ENCODE results near the gene MRPL32. TPM values are rescaled to one million over a fixed set of nuclear protein-coding genes. Genes with fewer than 3 reads are reported as not detected.
"Not testable (repeated sequence)": the region's sequence is repeated elsewhere in the genome, so short reads cannot be mapped to it uniquely, and the experiment has no call there.

Gene MRPL32
- total RNA-seq: 66.8 TPM
- long read RNA-seq, transcript MRPL32-201 (3 exons, 1,035 nt): major isoform, 21 of 22 reads
- long read RNA-seq, partial matches to known transcripts: 1 of 22 reads
- long read RNA-seq, other reads (novel, unspliced or antisense): 0 of 22 reads

GRCh38 chr7:42931834-42932651 lies at the start of gene MRPL32, which contains the start of gene PSMA2:
Gene MRPL32 (plus strand): TSS chr7:42932376. CDS start chr7:42932387, 11 bp downstream.
Gene PSMA2 (minus strand): TSS chr7:42932174. CDS start chr7:42932158, 16 bp downstream.
- intact Hi-C loops (cut with DNase I): loop anchor here (2.0 kb wide), 1 partner anchor 19 kb away; the partner anchor contains the start of gene C7orf25
- DNase-seq (ENCODE audit: missing footprints): peak; percentile 98
- peak; percentile 100 for ATAC-seq

- ATAC-seq: peak; percentile 27
- DNase-seq (ENCODE audit: missing footprints): no peak
These were observed 48.2 kb upstream of the MRPL32 start for GRCh38 chr7:42883950-42884349.

GRCh38 chr7:42885183-42885582 lies 47.0 kb upstream of the MRPL32 start:
- intact Hi-C loops (cut with DNase I); DNase-seq (ENCODE audit: missing footprints); ATAC-seq: not testable (repeated sequence)

More at GRCh38 chr7:42883950-42884349, 48.2 kb upstream of the MRPL32 start:
- intact Hi-C loops (cut with DNase I): no loop called here

GRCh38 chr7:42886129-42886528 lies 46.0 kb upstream of the MRPL32 start:
- DNase-seq (ENCODE audit: missing footprints): no peak
- intact Hi-C loops (cut with DNase I): no loop called here
- ATAC-seq: no peak

- no peak for ATAC-seq
- no peak for DNase-seq (ENCODE audit: missing footprints)
- intact Hi-C loops (cut with DNase I): no loop called here
These were observed 45.2 kb upstream of the MRPL32 start for GRCh38 chr7:42886893-42887505.

- ATAC-seq (no peak), DNase-seq (ENCODE audit: missing footprints) (no peak)
- intact Hi-C loops (cut with DNase I): no loop called here
These were observed 38.6 kb upstream of the MRPL32 start for GRCh38 chr7:42893346-42894240.

GRCh38 chr7:42900842-42901241 lies 31.3 kb upstream of the MRPL32 start:
- intact Hi-C loops (cut with DNase I): no loop called here
- ATAC-seq (no peak), DNase-seq (ENCODE audit: missing footprints) (no peak)

- DNase-seq (ENCODE audit: missing footprints) (no peak), ATAC-seq (no peak)
- intact Hi-C loops (cut with DNase I): no loop called here
These were observed 29.8 kb upstream of the MRPL32 start for GRCh38 chr7:42902331-42902730.

GRCh38 chr7:42906181-42906580 lies 26.0 kb upstream of the MRPL32 start:
- DNase-seq (ENCODE audit: missing footprints) (no peak), ATAC-seq (no peak)
- intact Hi-C loops (cut with DNase I): no loop called here

- intact Hi-C loops (cut with DNase I): no loop called here
- DNase-seq (ENCODE audit: missing footprints): no peak
- no peak for ATAC-seq
These were observed 24.9 kb upstream of the MRPL32 start for GRCh38 chr7:42907316-42907715.

- DNase-seq (ENCODE audit: missing footprints) (no peak), ATAC-seq (no peak)
- intact Hi-C loops (cut with DNase I): no loop called here
These were observed 21.9 kb upstream of the MRPL32 start for GRCh38 chr7:42910306-42910705.

- DNase-seq (ENCODE audit: missing footprints) (peak; percentile 98), ATAC-seq (peak; percentile 99)
- intact Hi-C loops (cut with DNase I): loop anchor here (2.0 kb wide), 1 partner anchor 21 kb away; the partner anchor contains the start of genes MRPL32 and PSMA2
These were observed 20.4 kb upstream of the MRPL32 start, which contains the start of gene C7orf25 for GRCh38 chr7:42911454-42912447. Gene C7orf25 (minus strand): TSS chr7:42912070. CDS start chr7:42910900, 1,170 bp downstream.

GRCh38 chr7:42913591-42913990 lies 18.6 kb upstream of the MRPL32 start:
- ATAC-seq (no peak), DNase-seq (ENCODE audit: missing footprints) (no peak)
- intact Hi-C loops (cut with DNase I): loop anchor here (2.0 kb wide), 1 partner anchor 19 kb away; the partner anchor contains the start of genes MRPL32 and PSMA2

- intact Hi-C loops (cut with DNase I): no loop called here
- DNase-seq (ENCODE audit: missing footprints) (no peak), ATAC-seq (no peak)
These were observed 18.2 kb upstream of the MRPL32 start for GRCh38 chr7:42914009-42914408.

- DNase-seq (ENCODE audit: missing footprints) (no peak), ATAC-seq (no peak)
- intact Hi-C loops (cut with DNase I): no loop called here
These were observed 17.6 kb upstream of the MRPL32 start for GRCh38 chr7:42914421-42915045.

- intact Hi-C loops (cut with DNase I): no loop called here
- DNase-seq (ENCODE audit: missing footprints) (no peak), ATAC-seq (no peak)
These were observed 16.8 kb upstream of the MRPL32 start for GRCh38 chr7:42915356-42915755.
